WTC11 (cell line): Measurements from ENCODE around the gene SRPRB. TPM values are rescaled to one million over a fixed set of nuclear protein-coding genes. Genes with fewer than 3 reads are reported as not detected.

ENCODE experiments used
- ATAC-seq: fragments of 200-7000 bp; cut with Tn5 transposase; 2 replicates; pipeline ENCODE4 v1.10.0; 2021; ENCODE audit warnings: mild to moderate bottlenecking, moderate library complexity
- CTCF ChIA-PET: fragments of 300-600 bp; sonication (Branson Sonifier 250); formaldehyde crosslinking; loops from one replicate; lab custom pipeline; 2021; ENCODE audit warnings: antibody characterized with exemption; lab: Charles Lee
- POLR2A ChIA-PET: fragments of 350-600 bp; sonication (Branson Sonifier 250); formaldehyde crosslinking; loops from one replicate; lab custom pipeline; 2021; ENCODE audit warnings: antibody characterized with exemption; lab: Charles Lee
- DNase-seq: peaks from one replicate; pipeline ENCODE4 v3.0.0; 2021; ENCODE audit warnings: low spot score
- H3K27ac Mint-ChIP-seq: 2 replicates; pipeline ENCODE4 v1.8.0; 2021; ENCODE audit warnings: mixed read lengths
- H3K27me3 Mint-ChIP-seq: 2 replicates; pipeline ENCODE4 v1.8.0; 2021; ENCODE audit warnings: low read depth, mild to moderate bottlenecking, moderate library complexity, mixed read lengths
- H3K36me3 Mint-ChIP-seq: 2 replicates; pipeline ENCODE4 v1.8.0; 2021; ENCODE audit warnings: mixed read lengths
- H3K4me1 Mint-ChIP-seq: 2 replicates; pipeline ENCODE4 v1.8.0; 2022; ENCODE audit warnings: mixed read lengths
- H3K4me3 Mint-ChIP-seq: 2 replicates; pipeline ENCODE4 v1.8.0; 2021; ENCODE audit warnings: mild to moderate bottlenecking, moderate library complexity, mixed read lengths
- H3K9me3 Mint-ChIP-seq: 2 replicates; pipeline ENCODE4 v1.8.0; 2021; ENCODE audit warnings: mixed read lengths
- CBFB ChIP-seq: sonication (generic); formaldehyde crosslinking; IDR thresholded peaks from 2 replicates; pipeline ENCODE4 v1.8.1; 2022; ENCODE audit warnings: mild to moderate bottlenecking, low read depth, missing genetic modification reagents
- ELF4 ChIP-seq: sonication (generic); formaldehyde crosslinking; IDR thresholded peaks from 2 replicates; pipeline ENCODE4 v1.8.1; 2022; ENCODE audit warnings: low read depth, mild to moderate bottlenecking, moderate library complexity, missing genetic modification reagents
- GTF2I ChIP-seq: fragments of 250-450 bp; sonication (Bioruptor Pico); conservative IDR thresholded peaks from 2 replicates; pipeline ENCODE4 v1.4.0; 2021; ENCODE audit warnings: mild to moderate bottlenecking
- NFYB ChIP-seq: sonication (generic); formaldehyde crosslinking; conservative IDR thresholded peaks from 2 replicates; pipeline ENCODE4 v1.8.0; 2022; ENCODE audit warnings: low read depth, missing genetic modification reagents
- NR2C2 ChIP-seq: sonication (generic); formaldehyde crosslinking; IDR thresholded peaks from 2 replicates; pipeline ENCODE4 v1.8.0; 2022; ENCODE audit warnings: mild to moderate bottlenecking, missing genetic modification reagents
- PRDM15 ChIP-seq: sonication (generic); formaldehyde crosslinking; IDR thresholded peaks from 2 replicates; pipeline ENCODE4 v1.8.0; 2022; ENCODE audit warnings: missing genetic modification reagents
- PRRX2 ChIP-seq: fragments of 250-450 bp; sonication (Bioruptor Pico); IDR thresholded peaks from 2 replicates; pipeline ENCODE4 v1.8.0; 2021; ENCODE audit warnings: mild to moderate bottlenecking
- TEAD4 ChIP-seq: sonication (generic); formaldehyde crosslinking; IDR thresholded peaks from 2 replicates; pipeline ENCODE4 v1.8.0; 2022; ENCODE audit warnings: mild to moderate bottlenecking, missing genetic modification reagents
- ZBTB21 ChIP-seq: sonication (generic); formaldehyde crosslinking; IDR thresholded peaks from 2 replicates; pipeline ENCODE4 v1.8.1; 2023; ENCODE audit warnings: mild to moderate bottlenecking, missing genetic modification reagents, borderline replicate concordance
- ZMAT4 ChIP-seq: fragments of 250-450 bp; sonication (Bioruptor Pico); IDR thresholded peaks from 2 replicates; pipeline ENCODE4 v1.9.0; 2021; ENCODE audit warnings: mild to moderate bottlenecking
- ZNF671 ChIP-seq: fragments of 250-450 bp; sonication (Bioruptor Pico); IDR thresholded peaks from 2 replicates; pipeline ENCODE4 v1.8.0; 2021; ENCODE audit warnings: mild to moderate bottlenecking
- total RNA-seq: library from RNA; stranded (reverse); gene quantifications from 3 replicates; pipeline ENCODE4 v1.2.3, GENCODE V29; 2021
- TF ChIP-seq, protein P1 (sequence below): fragments of 200-600 bp; IDR thresholded peaks from 2 replicates; pipeline ENCODE4 v1.8.0; 2022; ENCODE audit warnings: antibody characterized with exemption
- TF ChIP-seq, protein P2 (sequence below): sonication (generic); formaldehyde crosslinking; IDR thresholded peaks from 2 replicates; pipeline ENCODE4 v1.8.0; 2023; ENCODE audit warnings: mild to moderate bottlenecking, missing genetic modification reagents

The SRPRB gene
- total RNA-seq, 1 experiment from 2014 or later, result 40.9 TPM

- CTCF ChIA-PET, result no interaction called here
- Mint-ChIP-seq H3K27ac (no peak overlapping the region), H3K9me3 (no peaks in the 10 kb centered on the region), H3K36me3 (no peaks in the 10 kb centered on the region), H3K4me3 (no peak overlapping the region), H3K27me3 (no peaks in the 10 kb centered on the region; the same call in 1 of the 2 replicates)
- ATAC-seq, result no peak
- DNase-seq, result no peak
- TF ChIP-seq ZNF671 (CRISPR knock-in tag), result no peak
- no peak for TF ChIP-seq ZMAT4 (CRISPR knock-in tag)
- TF ChIP-seq ZBTB21 (CRISPR knock-in tag), result no peak
- TF ChIP-seq, protein P1, sequence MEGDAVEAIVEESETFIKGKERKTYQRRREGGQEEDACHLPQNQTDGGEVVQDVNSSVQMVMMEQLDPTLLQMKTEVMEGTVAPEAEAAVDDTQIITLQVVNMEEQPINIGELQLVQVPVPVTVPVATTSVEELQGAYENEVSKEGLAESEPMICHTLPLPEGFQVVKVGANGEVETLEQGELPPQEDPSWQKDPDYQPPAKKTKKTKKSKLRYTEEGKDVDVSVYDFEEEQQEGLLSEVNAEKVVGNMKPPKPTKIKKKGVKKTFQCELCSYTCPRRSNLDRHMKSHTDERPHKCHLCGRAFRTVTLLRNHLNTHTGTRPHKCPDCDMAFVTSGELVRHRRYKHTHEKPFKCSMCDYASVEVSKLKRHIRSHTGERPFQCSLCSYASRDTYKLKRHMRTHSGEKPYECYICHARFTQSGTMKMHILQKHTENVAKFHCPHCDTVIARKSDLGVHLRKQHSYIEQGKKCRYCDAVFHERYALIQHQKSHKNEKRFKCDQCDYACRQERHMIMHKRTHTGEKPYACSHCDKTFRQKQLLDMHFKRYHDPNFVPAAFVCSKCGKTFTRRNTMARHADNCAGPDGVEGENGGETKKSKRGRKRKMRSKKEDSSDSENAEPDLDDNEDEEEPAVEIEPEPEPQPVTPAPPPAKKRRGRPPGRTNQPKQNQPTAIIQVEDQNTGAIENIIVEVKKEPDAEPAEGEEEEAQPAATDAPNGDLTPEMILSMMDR, result no peak
- TF ChIP-seq, protein P2, sequence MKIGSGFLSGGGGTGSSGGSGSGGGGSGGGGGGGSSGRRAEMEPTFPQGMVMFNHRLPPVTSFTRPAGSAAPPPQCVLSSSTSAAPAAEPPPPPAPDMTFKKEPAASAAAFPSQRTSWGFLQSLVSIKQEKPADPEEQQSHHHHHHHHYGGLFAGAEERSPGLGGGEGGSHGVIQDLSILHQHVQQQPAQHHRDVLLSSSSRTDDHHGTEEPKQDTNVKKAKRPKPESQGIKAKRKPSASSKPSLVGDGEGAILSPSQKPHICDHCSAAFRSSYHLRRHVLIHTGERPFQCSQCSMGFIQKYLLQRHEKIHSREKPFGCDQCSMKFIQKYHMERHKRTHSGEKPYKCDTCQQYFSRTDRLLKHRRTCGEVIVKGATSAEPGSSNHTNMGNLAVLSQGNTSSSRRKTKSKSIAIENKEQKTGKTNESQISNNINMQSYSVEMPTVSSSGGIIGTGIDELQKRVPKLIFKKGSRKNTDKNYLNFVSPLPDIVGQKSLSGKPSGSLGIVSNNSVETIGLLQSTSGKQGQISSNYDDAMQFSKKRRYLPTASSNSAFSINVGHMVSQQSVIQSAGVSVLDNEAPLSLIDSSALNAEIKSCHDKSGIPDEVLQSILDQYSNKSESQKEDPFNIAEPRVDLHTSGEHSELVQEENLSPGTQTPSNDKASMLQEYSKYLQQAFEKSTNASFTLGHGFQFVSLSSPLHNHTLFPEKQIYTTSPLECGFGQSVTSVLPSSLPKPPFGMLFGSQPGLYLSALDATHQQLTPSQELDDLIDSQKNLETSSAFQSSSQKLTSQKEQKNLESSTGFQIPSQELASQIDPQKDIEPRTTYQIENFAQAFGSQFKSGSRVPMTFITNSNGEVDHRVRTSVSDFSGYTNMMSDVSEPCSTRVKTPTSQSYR, result no peak
- TF ChIP-seq, all 79 proteins: peak for 0
- peaks cover 18% of the 10 kb centered on the region for H3K4me1 Mint-ChIP-seq
- POLR2A ChIA-PET, result no interaction called here
Measured at GRCh38 chr3:133761605-133762484, 43.8 kb upstream of the SRPRB start.

DNA sequence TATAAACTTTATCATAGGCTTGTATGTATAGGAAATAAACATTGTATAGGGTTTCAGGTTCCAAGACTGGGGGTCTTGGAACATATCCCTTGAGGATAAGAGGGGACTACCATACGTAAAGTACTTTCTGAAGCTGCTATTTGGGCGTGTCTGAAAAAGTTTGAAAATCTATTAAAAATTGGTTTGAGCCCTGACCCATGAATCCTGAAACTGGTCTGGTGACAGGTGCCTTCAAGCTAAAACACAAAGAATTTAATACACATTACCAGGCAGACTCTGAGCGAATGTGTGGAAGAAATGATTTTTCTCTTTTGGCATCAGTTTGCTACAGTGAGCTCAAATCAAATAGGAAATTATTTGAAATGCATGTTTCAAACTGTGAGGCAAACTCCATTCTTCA is 43.1 kb upstream of the SRPRB start:
- peaks cover 14% of the 10 kb centered on the region for H3K4me1 Mint-ChIP-seq
- no peaks in the 10 kb centered on the region for H3K36me3 Mint-ChIP-seq
- H3K27ac Mint-ChIP-seq, result no peak overlapping the region
- no peak for ATAC-seq
- no peak for DNase-seq
- H3K9me3 Mint-ChIP-seq, result no peaks in the 10 kb centered on the region
- no peak overlapping the region for H3K4me3 Mint-ChIP-seq
- CTCF ChIA-PET, result no interaction called here
- TF ChIP-seq PRDM15 (no peak), ZMAT4 (CRISPR knock-in tag) (no peak), NR2C2 (no peak), CBFB (no peak), TEAD4 (CRISPR knock-in tag) (no peak), NFYB (CRISPR knock-in tag) (no peak), PRRX2 (CRISPR knock-in tag) (no peak), GTF2I (CRISPR knock-in tag) (no peak), ELF4 (no peak)
- TF ChIP-seq, all 79 proteins: peak for 0
- H3K27me3 Mint-ChIP-seq, result no peaks in the 10 kb centered on the region; the same call in 1 of the 2 replicates
- POLR2A ChIA-PET, result no interaction called here
